GM23338 (cell line): ENCODE measurements around the gene TPCN2. TPM values are rescaled to one million over a fixed set of nuclear protein-coding genes. Genes with fewer than 3 reads are reported as not detected.

Experiments used
- ATAC-seq: fragments of 200-7000 bp; cut with Tn5 transposase; 3 replicates; pipeline ENCODE4 v1.9.1; 2020
- DNase-seq: peaks from one replicate; pipeline ENCODE4 v3.0.0-alpha.2; 2015; ENCODE audit warnings: low spot score
- H2AFZ ChIP-seq: fragments of 200-600 bp; sonication (generic); 2 replicates; pipeline ENCODE4 v1.8.0; 2016; ENCODE audit warnings: antibody characterized with exemption, mild to moderate bottlenecking, moderate library complexity
- H3F3A ChIP-seq: fragments of 200-600 bp; sonication (generic); replicated peaks from 2 replicates; pipeline ENCODE4 v1.8.0; 2017; ENCODE audit warnings: antibody characterized with exemption, mixed run types, low read depth
- H3K27ac ChIP-seq: fragments of 200-600 bp; sonication (generic); 2 replicates; pipeline ENCODE4 v1.6.1; 2016; ENCODE audit warnings: low read depth
- H3K27me3 ChIP-seq: fragments of 200-600 bp; sonication (generic); 2 replicates; pipeline ENCODE4 v1.8.0; 2016; ENCODE audit warnings: mild to moderate bottlenecking, mixed run types, moderate library complexity; ENCODE audit not compliant: insufficient read depth
- H3K36me3 ChIP-seq: fragments of 200-600 bp; sonication (generic); 2 replicates; pipeline ENCODE4 v1.8.0; 2016; ENCODE audit warnings: mild to moderate bottlenecking; ENCODE audit not compliant: insufficient read depth
- H3K4me1 ChIP-seq: fragments of 200-600 bp; sonication (generic); 2 replicates; pipeline ENCODE4 v1.8.0; 2016; ENCODE audit warnings: mild to moderate bottlenecking, moderate library complexity; ENCODE audit not compliant: insufficient read depth
- H3K4me2 ChIP-seq: fragments of 200-600 bp; sonication (generic); 2 replicates; pipeline ENCODE4 v1.7.1; 2017; ENCODE audit warnings: mixed run types
- H3K4me3 ChIP-seq: fragments of 200-600 bp; sonication (generic); 2 replicates; pipeline ENCODE4 v1.6.1; 2016; ENCODE audit warnings: mixed run types
- H3K79me2 ChIP-seq: fragments of 200-600 bp; sonication (generic); replicated peaks from 2 replicates; pipeline ENCODE4 v1.8.0; 2017; ENCODE audit warnings: mild to moderate bottlenecking; ENCODE audit not compliant: insufficient read depth
- H3K9me2 ChIP-seq: fragments of 200-600 bp; sonication (generic); 2 replicates; pipeline ENCODE4 v1.8.0; 2017; ENCODE audit not compliant: insufficient read depth
- H4K20me1 ChIP-seq: fragments of 200-600 bp; sonication (generic); replicated peaks from 2 replicates; pipeline ENCODE4 v1.8.0; 2017; ENCODE audit warnings: mild to moderate bottlenecking; ENCODE audit not compliant: insufficient read depth
- H3K27ac Mint-ChIP-seq: 2 replicates; pipeline ENCODE4 v1.8.0; 2020; ENCODE audit warnings: inconsistent platforms, mild to moderate bottlenecking, moderate library complexity, mixed read lengths
- H3K27me3 Mint-ChIP-seq: 3 replicates; pipeline ENCODE4 v1.8.0; 2022; ENCODE audit warnings: low read depth, mild to moderate bottlenecking, moderate library complexity, mixed read lengths, inconsistent platforms; ENCODE audit not compliant: insufficient read depth, poor library complexity
- H3K36me3 Mint-ChIP-seq: 3 replicates; pipeline ENCODE4 v1.8.0; 2021; ENCODE audit warnings: low read depth, mild to moderate bottlenecking, inconsistent platforms, moderate library complexity, mixed read lengths
- H3K4me1 Mint-ChIP-seq: 3 replicates; pipeline ENCODE4 v1.8.0; 2020; ENCODE audit warnings: mild to moderate bottlenecking, inconsistent platforms, mixed read lengths
- H3K4me3 Mint-ChIP-seq: 3 replicates; pipeline ENCODE4 v1.8.0; 2021; ENCODE audit warnings: moderate library complexity, mild to moderate bottlenecking, inconsistent platforms, mixed read lengths
- H3K9me3 Mint-ChIP-seq: 3 replicates; pipeline ENCODE4 v1.8.0; 2020; ENCODE audit warnings: moderate library complexity, mild to moderate bottlenecking, inconsistent platforms, mixed read lengths
- CTCF ChIP-seq, 2 experiments: fragments of 200-600 bp in 1 of 2; sonication (generic) in 1 of 2; conservative IDR thresholded peaks; 2 replicates each; pipeline versions ENCODE4 v1.5.1 to v1.6.1; 2016 to 2017; ENCODE audit warnings: antibody characterized with exemption in 2 of 2, low read depth in 2 of 2, mild to moderate bottlenecking in 2 of 2, moderate library complexity in 1 of 2
- EZH2phosphoT487 ChIP-seq: fragments of 200-600 bp; sonication (generic); IDR thresholded peaks from one replicate; pipeline ENCODE4 v1.8.1; 2018; ENCODE audit warnings: antibody characterized with exemption; ENCODE audit not compliant: unreplicated experiment
- REST ChIP-seq: IDR thresholded peaks from one replicate; pipeline ENCODE4 v1.6.1; 2018; ENCODE audit warnings: antibody characterized with exemption; ENCODE audit not compliant: unreplicated experiment
- ZNF331 ChIP-seq: fragments of 250-450 bp; sonication (Bioruptor Pico); IDR thresholded peaks from 2 replicates; pipeline ENCODE4 v1.5.0; 2020; ENCODE audit warnings: low read depth, mild to moderate bottlenecking, moderate library complexity
- ZNF462 ChIP-seq: fragments of 250-450 bp; sonication (Bioruptor Pico); IDR thresholded peaks from 2 replicates; pipeline ENCODE4 v1.5.0; 2020; ENCODE audit warnings: mild to moderate bottlenecking, moderate library complexity
- polyA plus RNA-seq: library from polyadenylated mRNA; unstranded; fragments of >200 nt; fragmentation: Nextera tagmentation; extraction: Ambion mirVana; gene quantifications from 2 replicates; pipeline ENCODE4 v1.2.1, GENCODE V29; 2016
- total RNA-seq: library from RNA; depleted of rRNA; stranded (reverse); fragments of >200 nt; shearing (Covaris generic); gene quantifications from 2 replicates; pipeline ENCODE4 v1.2.3, GENCODE V29; 2014

TPCN2 gene
- total and polyA plus RNA-seq, 2 experiments from 2014 or later = 5.8 to 14.7 TPM

GRCh38 chr11:69108559-69108958 is 59.8 kb downstream of the TPCN2 start (continued):
- no peak for TF ChIP-seq ZNF462 (CRISPR knock-in tag)
- no peak for TF ChIP-seq EZH2phosphoT487
- TF ChIP-seq REST = no peak
- TF ChIP-seq ZNF331 (CRISPR knock-in tag) = no peak

- peaks cover 8% of the 10 kb centered on the region for H3K27me3 Mint-ChIP-seq
- Histone ChIP-seq H4K20me1 (no peaks in the 10 kb centered on the region), H3K79me2 (no peaks in the 10 kb centered on the region), H3K9me2 (no peaks in the 10 kb centered on the region), H2AFZ (no peak overlapping the region), H3K36me3 (no peaks in the 10 kb centered on the region), H3K4me1 (no peaks in the 10 kb centered on the region), H3K4me3 (no peak overlapping the region), H3K4me2 (no peak overlapping the region), H3K27me3 (no peaks in the 10 kb centered on the region), H3F3A (no peaks in the 10 kb centered on the region), H3K27ac (no peak overlapping the region)
- no peaks in the 10 kb centered on the region for H3K4me1 Mint-ChIP-seq
- H3K36me3 Mint-ChIP-seq = peaks cover 3% of the 10 kb centered on the region; the same call in 1 of the 3 replicates
- no peak overlapping the region for H3K27ac Mint-ChIP-seq
- TF ChIP-seq CTCF (conservative IDR thresholded peaks at IDR 0.05; ENCODE audit: low read depth in 2 of 2) = no peak
- TF ChIP-seq EZH2phosphoT487 = no peak
- DNase-seq = no peak
- no peak for ATAC-seq
- peaks cover 26% of the 10 kb centered on the region for H3K9me3 Mint-ChIP-seq
- H3K4me3 Mint-ChIP-seq = no peak overlapping the region
Observed at GRCh38 chr11:69109101-69109500, 60.4 kb downstream of the TPCN2 start.
